IMR-90 (cell line): Measurements from ENCODE around the gene WDR17.
A peak's percentile ranks its signal among the peaks of the same experiment; 100 is the strongest.

Source experiments
- CEBPB ChIP-seq: IDR thresholded peaks from 2 replicates; pipeline ENCODE4 v1.6.1; 2012; ENCODE audit warnings: low read depth, low read length, improper control_type of control experiment
- CHD1 ChIP-seq: IDR thresholded peaks from 2 replicates; pipeline ENCODE4 v1.6.1; 2012; ENCODE audit warnings: low read depth, low read length, improper control_type of control experiment
- FOS ChIP-seq: fragments of 150-350 bp; IDR thresholded peaks from 2 replicates; pipeline ENCODE4 v1.6.1; 2016; ENCODE audit warnings: low read depth, low read length
- MAZ ChIP-seq: IDR thresholded peaks from 2 replicates; pipeline ENCODE4 v1.6.1; 2012; ENCODE audit warnings: low read depth, mild to moderate bottlenecking, low read length, improper control_type of control experiment, moderate library complexity, borderline replicate concordance
- MXI1 ChIP-seq: IDR thresholded peaks from 2 replicates; pipeline ENCODE4 v1.6.1; 2012; ENCODE audit warnings: low read depth, mild to moderate bottlenecking, low read length, moderate library complexity, borderline replicate concordance
- POLR2A ChIP-seq: IDR thresholded peaks from 2 replicates; pipeline ENCODE4 v1.6.1; 2012; ENCODE audit warnings: mild to moderate bottlenecking, low read depth, low read length
- RAD21 ChIP-seq: IDR thresholded peaks from 2 replicates; pipeline ENCODE4 v1.6.1; 2012; ENCODE audit warnings: low read length, improper control_type of control experiment
- RFX5 ChIP-seq: IDR thresholded peaks from 2 replicates; pipeline ENCODE4 v1.8.0; 2012; ENCODE audit warnings: low read depth, mild to moderate bottlenecking, low read length, moderate library complexity
- SMC3 ChIP-seq: fragments of 150-350 bp; IDR thresholded peaks from 2 replicates; pipeline ENCODE4 v1.6.1; 2016; ENCODE audit warnings: low read depth, mild to moderate bottlenecking, antibody characterized with exemption, low read length, moderate library complexity
- TF ChIP-seq, protein P1 (sequence below): conservative IDR thresholded peaks from 2 replicates; pipeline ENCODE4 v1.5.1; 2012; ENCODE audit warnings: mild to moderate bottlenecking, low read depth, low read length, improper control_type of control experiment
- TF ChIP-seq, protein P2 (sequence below): fragments of 150-350 bp; IDR thresholded peaks from 2 replicates; pipeline ENCODE4 v1.6.1; 2017; ENCODE audit warnings: mild to moderate bottlenecking, antibody characterized with exemption, low read length, low read depth
- TF ChIP-seq, protein P3 (sequence below): fragments of 150-350 bp; IDR thresholded peaks from 2 replicates; pipeline ENCODE4 v1.6.1; 2016; ENCODE audit warnings: low read depth, mild to moderate bottlenecking, low read length, moderate library complexity, borderline replicate concordance

DNA sequence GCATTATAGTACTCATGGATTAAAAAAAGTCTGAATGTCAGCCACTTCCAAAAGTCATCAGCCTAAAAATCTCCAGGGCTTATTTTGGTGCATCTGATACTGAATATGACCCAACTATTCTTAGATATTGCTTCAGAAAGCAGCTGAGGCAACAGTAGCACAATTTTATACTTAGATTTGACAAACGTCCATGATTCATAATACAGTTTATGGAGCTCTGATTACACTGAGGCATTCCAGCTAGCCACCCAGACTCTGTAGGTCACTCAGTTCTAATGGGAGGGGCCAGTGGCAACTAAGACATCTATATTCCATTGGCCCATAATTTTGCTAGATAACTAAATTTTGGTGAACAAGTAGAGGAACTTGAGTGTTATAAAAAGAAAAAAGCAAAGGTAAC, 119.4 kb downstream of the WDR17 start:
- TF ChIP-seq, protein P1, sequence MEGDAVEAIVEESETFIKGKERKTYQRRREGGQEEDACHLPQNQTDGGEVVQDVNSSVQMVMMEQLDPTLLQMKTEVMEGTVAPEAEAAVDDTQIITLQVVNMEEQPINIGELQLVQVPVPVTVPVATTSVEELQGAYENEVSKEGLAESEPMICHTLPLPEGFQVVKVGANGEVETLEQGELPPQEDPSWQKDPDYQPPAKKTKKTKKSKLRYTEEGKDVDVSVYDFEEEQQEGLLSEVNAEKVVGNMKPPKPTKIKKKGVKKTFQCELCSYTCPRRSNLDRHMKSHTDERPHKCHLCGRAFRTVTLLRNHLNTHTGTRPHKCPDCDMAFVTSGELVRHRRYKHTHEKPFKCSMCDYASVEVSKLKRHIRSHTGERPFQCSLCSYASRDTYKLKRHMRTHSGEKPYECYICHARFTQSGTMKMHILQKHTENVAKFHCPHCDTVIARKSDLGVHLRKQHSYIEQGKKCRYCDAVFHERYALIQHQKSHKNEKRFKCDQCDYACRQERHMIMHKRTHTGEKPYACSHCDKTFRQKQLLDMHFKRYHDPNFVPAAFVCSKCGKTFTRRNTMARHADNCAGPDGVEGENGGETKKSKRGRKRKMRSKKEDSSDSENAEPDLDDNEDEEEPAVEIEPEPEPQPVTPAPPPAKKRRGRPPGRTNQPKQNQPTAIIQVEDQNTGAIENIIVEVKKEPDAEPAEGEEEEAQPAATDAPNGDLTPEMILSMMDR = no peak
- TF ChIP-seq CEBPB = peak; percentile 99
- TF ChIP-seq POLR2A = no peak
- TF ChIP-seq, protein P2, sequence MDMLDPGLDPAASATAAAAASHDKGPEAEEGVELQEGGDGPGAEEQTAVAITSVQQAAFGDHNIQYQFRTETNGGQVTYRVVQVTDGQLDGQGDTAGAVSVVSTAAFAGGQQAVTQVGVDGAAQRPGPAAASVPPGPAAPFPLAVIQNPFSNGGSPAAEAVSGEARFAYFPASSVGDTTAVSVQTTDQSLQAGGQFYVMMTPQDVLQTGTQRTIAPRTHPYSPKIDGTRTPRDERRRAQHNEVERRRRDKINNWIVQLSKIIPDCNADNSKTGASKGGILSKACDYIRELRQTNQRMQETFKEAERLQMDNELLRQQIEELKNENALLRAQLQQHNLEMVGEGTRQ = no peak
- TF ChIP-seq RFX5 = no peak
- no peak for TF ChIP-seq RAD21
- no peak for TF ChIP-seq MXI1
- no peak for TF ChIP-seq CHD1
- 0 out of 2 replicates have a peak, but pooled peaks have one; percentile 40 for TF ChIP-seq MAZ
- TF ChIP-seq, protein P3, sequence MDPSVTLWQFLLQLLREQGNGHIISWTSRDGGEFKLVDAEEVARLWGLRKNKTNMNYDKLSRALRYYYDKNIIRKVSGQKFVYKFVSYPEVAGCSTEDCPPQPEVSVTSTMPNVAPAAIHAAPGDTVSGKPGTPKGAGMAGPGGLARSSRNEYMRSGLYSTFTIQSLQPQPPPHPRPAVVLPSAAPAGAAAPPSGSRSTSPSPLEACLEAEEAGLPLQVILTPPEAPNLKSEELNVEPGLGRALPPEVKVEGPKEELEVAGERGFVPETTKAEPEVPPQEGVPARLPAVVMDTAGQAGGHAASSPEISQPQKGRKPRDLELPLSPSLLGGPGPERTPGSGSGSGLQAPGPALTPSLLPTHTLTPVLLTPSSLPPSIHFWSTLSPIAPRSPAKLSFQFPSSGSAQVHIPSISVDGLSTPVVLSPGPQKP = no peak
- no peak for TF ChIP-seq SMC3
- TF ChIP-seq FOS = peak; percentile 44
